Dermis microvascular lymphatic vessel endothelial cell (primary cell): ENCODE measurements around the gene SLC35B1. TPM values are rescaled to one million over a fixed set of nuclear protein-coding genes. Genes with fewer than 3 reads are reported as not detected.
A peak's percentile ranks its signal among the peaks of the same experiment; 100 is the strongest.

ENCODE experiments used
- DNase-seq, 2 donors: peaks; one replicate each; pipeline versions ENCODE4 v3.0.0 to v3.0.0-alpha.2; 2010; ENCODE audit warnings: low read depth in 2 of 2
- total RNA-seq: library from RNA; depleted of rRNA; stranded (reverse); fragments of >200 nt; gene quantifications from 2 replicates; pipeline ENCODE4 v1.2.1, GENCODE V29; 2014

SLC35B1 gene
- 50.1 and 56.0 TPM in 2 replicates for total RNA-seq

- DNase-seq: peak; percentile 98 to 100
These were observed at the start of gene SLC35B1 for GRCh38 chr17:49707608-49708514. Gene SLC35B1 (minus strand): TSS chr17:49707964. CDS start chr17:49707833, 131 bp downstream.

GRCh38 chr17:49757151-49757777 lies 49.5 kb upstream of the SLC35B1 start:
- DNase-seq: no peak

- no peak for DNase-seq
These were observed 48.8 kb upstream of the SLC35B1 start for GRCh38 chr17:49756323-49757150.

GRCh38 chr17:49755663-49756283 lies 48.0 kb upstream of the SLC35B1 start:
- no peak for DNase-seq

- DNase-seq: no peak
These were observed 46.2 kb upstream of the SLC35B1 start for GRCh38 chr17:49753959-49754391.

GRCh38 chr17:49752508-49752907 lies 44.7 kb upstream of the SLC35B1 start:
- no peak for DNase-seq

- DNase-seq: no peak
These were observed 42.0 kb upstream of the SLC35B1 start for GRCh38 chr17:49749730-49750129.

- DNase-seq: no peak
These were observed 41.0 kb upstream of the SLC35B1 start for GRCh38 chr17:49748791-49749190.

GRCh38 chr17:49748223-49748622 lies 40.5 kb upstream of the SLC35B1 start:
- DNase-seq: no peak

GRCh38 chr17:49747632-49748031 lies 39.9 kb upstream of the SLC35B1 start:
- DNase-seq: no peak

GRCh38 chr17:49746791-49747490 lies 39.2 kb upstream of the SLC35B1 start:
- DNase-seq: no peak

GRCh38 chr17:49745175-49746139 lies 37.7 kb upstream of the SLC35B1 start:
- no peak for DNase-seq

- DNase-seq: no peak
These were observed 34.4 kb upstream of the SLC35B1 start for GRCh38 chr17:49742166-49742638.

- no peak for DNase-seq
These were observed 33.9 kb upstream of the SLC35B1 start for GRCh38 chr17:49741692-49742076.

GRCh38 chr17:49741009-49741691 lies 33.4 kb upstream of the SLC35B1 start:
- peak in 1 of 2 donors; percentile 32 for DNase-seq

- peak; percentile 86 to 94 for DNase-seq
These were observed 32.0 kb upstream of the SLC35B1 start for GRCh38 chr17:49739641-49740271.

- no peak for DNase-seq
These were observed 30.8 kb upstream of the SLC35B1 start for GRCh38 chr17:49738456-49739163.
